Keratinocyte (primary cell): ENCODE results near the gene PTPDC1.

Source experiments
- CTCF ChIP-seq, 3 experiments: IDR thresholded peaks in 1 of 3; conservative IDR thresholded peaks in 1 of 3; optimal IDR thresholded peaks in 1 of 3; 2 replicates in 2 of 3; 3 replicates in 1 of 3; pipeline versions ENCODE3 to v1.5.1; 2011; ENCODE audit warnings: low read length in 3 of 3, mild to moderate bottlenecking in 3 of 3, moderate library complexity in 2 of 3, control low read depth in 1 of 3, inconsistent platforms in 1 of 3; ENCODE audit not compliant: insufficient read depth in 2 of 3; ENCODE audit errors: extremely low read depth in 1 of 3
- EZH2 ChIP-seq: IDR thresholded peaks from one replicate; pipeline ENCODE4 v1.6.1; 2012; ENCODE audit warnings: inconsistent platforms, mild to moderate bottlenecking, low read length, moderate library complexity

- TF ChIP-seq EZH2 (no peak), CTCF (optimal IDR thresholded peaks at IDR 0.05 in 1 of 3, IDR thresholded peaks at IDR 0.05 in 1 of 3, conservative IDR thresholded peaks at IDR 0.05 in 1 of 3; ENCODE audit: extremely low read depth in 1 of 3, insufficient read depth in 2 of 3, low read length in 3 of 3) (no peak)
These were observed 16.0 kb upstream of the PTPDC1 start for GRCh38 chr9:94068257-94068656.
